ENCODE results near the gene PAX2.

Gene PAX2

GRCh38 chr10:100713049-100713858 is 32.1 kb upstream of the PAX2 start:
- Histone ChIP-seq H3K27ac (ENCODE audit: low read length) (no peak overlapping the region), H3K4me1 (ENCODE audit: control insufficient read depth, insufficient read depth, low read length) (peaks cover 12% of the 10 kb centered on the region), H3K27me3 (ENCODE audit: control insufficient read depth in 1 of 2, insufficient read depth in 2 of 2, low read length in 2 of 2) (peaks cover 63 to 81% of the 10 kb centered on the region in 2 donors), H3K36me3 (ENCODE audit: control insufficient read depth in 2 of 2, insufficient read depth in 2 of 2, low read length in 2 of 2) (no peaks in the 10 kb centered on the region), H3K9ac (ENCODE audit: low read length in 2 of 2) (no peak overlapping the region), H3K4me3 (ENCODE audit: low read length in 2 of 2) (peak overlapping the region in 1 of 2 donors; percentile 8), H3K9me3 (ENCODE audit: control insufficient read depth in 2 of 2, low read length in 2 of 2) (no peaks in the 10 kb centered on the region)

GRCh38 chr10:100713859-100714565 is 31.4 kb upstream of the PAX2 start:
- H3K27me3 ChIP-seq (ENCODE audit: control insufficient read depth in 1 of 2, insufficient read depth in 2 of 2, low read length in 2 of 2): peaks cover 68 to 76% of the 10 kb centered on the region in 2 donors
- no peaks in the 10 kb centered on the region for H3K36me3 ChIP-seq (ENCODE audit: control insufficient read depth in 2 of 2, insufficient read depth in 2 of 2, low read length in 2 of 2)
- no peak overlapping the region for H3K9ac ChIP-seq (ENCODE audit: low read length in 2 of 2)
- peak overlapping the region in 1 of 2 donors; percentile 8 for H3K4me3 ChIP-seq (ENCODE audit: low read length in 2 of 2)
- peaks cover 12% of the 10 kb centered on the region for H3K4me1 ChIP-seq (ENCODE audit: control insufficient read depth, insufficient read depth, low read length)
- H3K27ac ChIP-seq (ENCODE audit: low read length): no peak overlapping the region
- no peaks in the 10 kb centered on the region for H3K9me3 ChIP-seq (ENCODE audit: control insufficient read depth in 2 of 2, low read length in 2 of 2)

- H3K4me1 ChIP-seq (ENCODE audit: control insufficient read depth, insufficient read depth, low read length): peaks cover 12% of the 10 kb centered on the region
- peaks cover 64 to 71% of the 10 kb centered on the region in 2 donors for H3K27me3 ChIP-seq (ENCODE audit: control insufficient read depth in 1 of 2, insufficient read depth in 2 of 2, low read length in 2 of 2)
- no peaks in the 10 kb centered on the region for H3K36me3 ChIP-seq (ENCODE audit: control insufficient read depth in 2 of 2, insufficient read depth in 2 of 2, low read length in 2 of 2)
- H3K9me3 ChIP-seq (ENCODE audit: control insufficient read depth in 2 of 2, low read length in 2 of 2): no peaks in the 10 kb centered on the region
- H3K4me3 ChIP-seq (ENCODE audit: low read length in 2 of 2): no peak overlapping the region
- H3K27ac ChIP-seq (ENCODE audit: low read length): no peak overlapping the region
- H3K9ac ChIP-seq (ENCODE audit: low read length in 2 of 2): no peak overlapping the region
Observed at GRCh38 chr10:100714566-100714950, 30.8 kb upstream of the PAX2 start.

- Histone ChIP-seq H3K36me3 (ENCODE audit: control insufficient read depth in 2 of 2, insufficient read depth in 2 of 2, low read length in 2 of 2) (no peaks in the 10 kb centered on the region), H3K9me3 (ENCODE audit: control insufficient read depth in 2 of 2, low read length in 2 of 2) (no peaks in the 10 kb centered on the region), H3K27me3 (ENCODE audit: control insufficient read depth in 1 of 2, insufficient read depth in 2 of 2, low read length in 2 of 2) (peaks cover 64 to 71% of the 10 kb centered on the region in 2 donors)
Observed at GRCh38 chr10:100715101-100715444, 30.3 kb upstream of the PAX2 start.

GRCh38 chr10:100715445-100716385 is 29.7 kb upstream of the PAX2 start:
- Histone ChIP-seq H3K27me3 (ENCODE audit: control insufficient read depth in 1 of 2, insufficient read depth in 2 of 2, low read length in 2 of 2) (peaks cover 68 to 72% of the 10 kb centered on the region in 2 donors), H3K9me3 (ENCODE audit: control insufficient read depth in 2 of 2, low read length in 2 of 2) (no peaks in the 10 kb centered on the region), H3K9ac (ENCODE audit: low read length in 2 of 2) (no peak overlapping the region), H3K4me1 (ENCODE audit: control insufficient read depth, insufficient read depth, low read length) (peaks cover 5% of the 10 kb centered on the region), H3K27ac (ENCODE audit: low read length) (no peak overlapping the region), H3K36me3 (ENCODE audit: control insufficient read depth in 2 of 2, insufficient read depth in 2 of 2, low read length in 2 of 2) (no peaks in the 10 kb centered on the region), H3K4me3 (ENCODE audit: low read length in 2 of 2) (peak overlapping the region; percentile 9 to 49)

More at GRCh38 chr10:100715101-100715444, 30.3 kb upstream of the PAX2 start:
- Histone ChIP-seq H3K4me3 (ENCODE audit: low read length in 2 of 2) (peak overlapping the region in 1 of 2 donors; percentile 49), H3K27ac (ENCODE audit: low read length) (no peak overlapping the region), H3K4me1 (ENCODE audit: control insufficient read depth, insufficient read depth, low read length) (peaks cover 9% of the 10 kb centered on the region), H3K9ac (ENCODE audit: low read length in 2 of 2) (no peak overlapping the region)

GRCh38 chr10:100717166-100717565 is 28.2 kb upstream of the PAX2 start:
- Histone ChIP-seq H3K4me3 (ENCODE audit: low read length in 2 of 2) (no peak overlapping the region), H3K9me3 (ENCODE audit: control insufficient read depth in 2 of 2, low read length in 2 of 2) (no peaks in the 10 kb centered on the region), H3K4me1 (ENCODE audit: control insufficient read depth, insufficient read depth, low read length) (peaks cover 5% of the 10 kb centered on the region), H3K27me3 (ENCODE audit: control insufficient read depth in 1 of 2, insufficient read depth in 2 of 2, low read length in 2 of 2) (peaks cover 55 to 65% of the 10 kb centered on the region in 2 donors), H3K9ac (ENCODE audit: low read length in 2 of 2) (no peak overlapping the region), H3K36me3 (ENCODE audit: control insufficient read depth in 2 of 2, insufficient read depth in 2 of 2, low read length in 2 of 2) (no peaks in the 10 kb centered on the region), H3K27ac (ENCODE audit: low read length) (no peak overlapping the region)

GRCh38 chr10:100718197-100718742 is 27.1 kb upstream of the PAX2 start:
- Histone ChIP-seq H3K9me3 (ENCODE audit: control insufficient read depth in 2 of 2, low read length in 2 of 2) (no peaks in the 10 kb centered on the region), H3K9ac (ENCODE audit: low read length in 2 of 2) (no peak overlapping the region), H3K27me3 (ENCODE audit: control insufficient read depth in 1 of 2, insufficient read depth in 2 of 2, low read length in 2 of 2) (peaks cover 50 to 61% of the 10 kb centered on the region in 2 donors), H3K36me3 (ENCODE audit: control insufficient read depth in 2 of 2, insufficient read depth in 2 of 2, low read length in 2 of 2) (no peaks in the 10 kb centered on the region), H3K4me3 (ENCODE audit: low read length in 2 of 2) (no peak overlapping the region), H3K4me1 (ENCODE audit: control insufficient read depth, insufficient read depth, low read length) (peaks cover 4% of the 10 kb centered on the region), H3K27ac (ENCODE audit: low read length) (no peak overlapping the region)

GRCh38 chr10:100723180-100723579 is 22.2 kb upstream of the PAX2 start:
- Histone ChIP-seq H3K4me1 (ENCODE audit: control insufficient read depth, insufficient read depth, low read length) (no peaks in the 10 kb centered on the region), H3K36me3 (ENCODE audit: control insufficient read depth in 2 of 2, insufficient read depth in 2 of 2, low read length in 2 of 2) (no peaks in the 10 kb centered on the region), H3K4me3 (ENCODE audit: low read length in 2 of 2) (no peak overlapping the region), H3K27me3 (ENCODE audit: control insufficient read depth in 1 of 2, insufficient read depth in 2 of 2, low read length in 2 of 2) (peaks cover 55 to 62% of the 10 kb centered on the region in 2 donors), H3K9ac (ENCODE audit: low read length in 2 of 2) (no peak overlapping the region), H3K9me3 (ENCODE audit: control insufficient read depth in 2 of 2, low read length in 2 of 2) (no peaks in the 10 kb centered on the region), H3K27ac (ENCODE audit: low read length) (no peak overlapping the region)

- H3K4me1 ChIP-seq (ENCODE audit: control insufficient read depth, insufficient read depth, low read length): peaks cover 2% of the 10 kb centered on the region
- H3K9ac ChIP-seq (ENCODE audit: low read length in 2 of 2): no peak overlapping the region
- no peaks in the 10 kb centered on the region for H3K36me3 ChIP-seq (ENCODE audit: control insufficient read depth in 2 of 2, insufficient read depth in 2 of 2, low read length in 2 of 2)
- H3K27ac ChIP-seq (ENCODE audit: low read length): no peak overlapping the region
- H3K27me3 ChIP-seq (ENCODE audit: control insufficient read depth in 1 of 2, insufficient read depth in 2 of 2, low read length in 2 of 2): peaks cover 56 to 70% of the 10 kb centered on the region in 2 donors
- H3K9me3 ChIP-seq (ENCODE audit: control insufficient read depth in 2 of 2, low read length in 2 of 2): no peaks in the 10 kb centered on the region
- H3K4me3 ChIP-seq (ENCODE audit: low read length in 2 of 2): peak overlapping the region in 1 of 2 donors; percentile 15
Observed at GRCh38 chr10:100723770-100724530, 21.4 kb upstream of the PAX2 start.

Measured in stomach smooth muscle (tissue), 2 donors.